ENCODE results near the gene MAP3K19. TPM values are rescaled to one million over a fixed set of nuclear protein-coding genes. Genes with fewer than 3 reads are reported as not detected.
A peak's percentile ranks its signal among the peaks of the same experiment; 100 is the strongest.

Gene MAP3K19
- total and polyA plus RNA-seq, 2 experiments from 2014 or later: not detected

DNA sequence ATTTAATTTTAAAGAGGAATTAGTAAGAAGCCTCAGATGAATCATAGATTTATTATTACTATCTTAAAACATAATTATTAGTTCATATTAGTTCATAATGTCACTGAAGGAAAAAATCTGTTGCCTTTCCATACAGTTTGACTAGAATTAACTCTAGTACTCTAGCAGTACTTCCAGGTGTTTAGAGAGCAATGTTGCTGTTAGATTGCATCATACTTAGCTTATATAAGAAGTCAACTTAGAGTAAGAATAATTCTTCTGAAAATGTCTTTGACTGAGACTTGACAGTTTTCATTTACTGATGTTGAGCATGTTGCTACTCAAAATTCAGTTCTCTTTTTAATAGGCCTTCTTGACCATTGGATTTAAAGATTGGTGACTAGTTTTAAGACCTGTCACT is 9.5 kb upstream of the MAP3K19 start:
- peaks cover 22% of the 10 kb centered on the region for H3K4me1 ChIP-seq (ENCODE audit: insufficient read depth)
- H3K4me3 ChIP-seq: no peak overlapping the region
- no peak for TF ChIP-seq EZH2phosphoT487 (IDR thresholded peaks at IDR 0.05; ENCODE audit: low read depth, severe bottlenecking, unreplicated experiment)
- TF ChIP-seq, protein P1, sequence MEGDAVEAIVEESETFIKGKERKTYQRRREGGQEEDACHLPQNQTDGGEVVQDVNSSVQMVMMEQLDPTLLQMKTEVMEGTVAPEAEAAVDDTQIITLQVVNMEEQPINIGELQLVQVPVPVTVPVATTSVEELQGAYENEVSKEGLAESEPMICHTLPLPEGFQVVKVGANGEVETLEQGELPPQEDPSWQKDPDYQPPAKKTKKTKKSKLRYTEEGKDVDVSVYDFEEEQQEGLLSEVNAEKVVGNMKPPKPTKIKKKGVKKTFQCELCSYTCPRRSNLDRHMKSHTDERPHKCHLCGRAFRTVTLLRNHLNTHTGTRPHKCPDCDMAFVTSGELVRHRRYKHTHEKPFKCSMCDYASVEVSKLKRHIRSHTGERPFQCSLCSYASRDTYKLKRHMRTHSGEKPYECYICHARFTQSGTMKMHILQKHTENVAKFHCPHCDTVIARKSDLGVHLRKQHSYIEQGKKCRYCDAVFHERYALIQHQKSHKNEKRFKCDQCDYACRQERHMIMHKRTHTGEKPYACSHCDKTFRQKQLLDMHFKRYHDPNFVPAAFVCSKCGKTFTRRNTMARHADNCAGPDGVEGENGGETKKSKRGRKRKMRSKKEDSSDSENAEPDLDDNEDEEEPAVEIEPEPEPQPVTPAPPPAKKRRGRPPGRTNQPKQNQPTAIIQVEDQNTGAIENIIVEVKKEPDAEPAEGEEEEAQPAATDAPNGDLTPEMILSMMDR (IDR thresholded peaks at IDR 0.05; ENCODE audit: poor library complexity): no peak
- TF ChIP-seq EZH2 (IDR thresholded peaks at IDR 0.05; ENCODE audit: borderline replicate concordance): no peak
- H3K79me2 ChIP-seq: peaks cover 86% of the 10 kb centered on the region
- no peak overlapping the region for H2AFZ ChIP-seq
- no peak for DNase-seq (ENCODE audit: low spot score)
- H3K4me2 ChIP-seq: no peak overlapping the region
- no peaks in the 10 kb centered on the region for H3K9me2 ChIP-seq (replicated peaks; ENCODE audit: insufficient read depth)
- no peaks in the 10 kb centered on the region for H3K36me3 ChIP-seq (replicated peaks; ENCODE audit: insufficient read depth, low read depth)
- no peaks in the 10 kb centered on the region for H3K9me3 ChIP-seq (ENCODE audit: low read depth)
- no peak overlapping the region for H3K27ac ChIP-seq
- no peaks in the 10 kb centered on the region for H3K27me3 ChIP-seq
- peaks cover 24% of the 10 kb centered on the region for H4K20me1 ChIP-seq (ENCODE audit: insufficient read depth, poor library complexity, severe bottlenecking)

DNA sequence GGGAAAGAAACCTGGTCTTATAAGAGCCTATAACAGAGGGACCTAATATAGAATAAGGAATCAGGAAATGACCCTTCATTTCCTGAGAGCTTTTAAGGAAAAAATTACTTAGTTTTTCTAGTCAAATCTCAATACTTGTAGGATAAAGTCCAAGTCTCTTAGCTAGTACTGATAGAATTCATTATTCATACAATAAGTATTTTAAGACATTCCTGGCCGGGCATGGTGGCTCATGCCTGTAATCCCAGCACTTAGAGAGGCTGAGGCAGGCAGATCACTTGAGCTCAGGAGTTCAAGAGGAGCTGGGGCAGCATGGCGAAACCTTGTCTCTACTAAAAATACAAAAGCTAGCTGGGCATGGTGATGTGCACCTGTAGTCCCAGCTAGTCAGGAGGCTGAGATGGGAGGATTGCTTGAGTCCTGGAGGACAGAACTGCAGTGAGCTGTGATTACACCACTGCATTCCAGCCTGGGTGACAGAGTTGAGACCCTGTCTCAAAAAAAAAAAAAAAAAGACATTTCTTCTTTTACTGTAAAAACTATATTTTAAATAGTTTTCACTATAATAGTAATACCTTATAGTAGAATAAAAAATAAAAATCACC is 8.0 kb upstream of the MAP3K19 start:
- no peak overlapping the region for H3K4me3 ChIP-seq
- H3K27ac ChIP-seq: peak overlapping the region; percentile 13
- no peaks in the 10 kb centered on the region for H3K9me2 ChIP-seq (replicated peaks; ENCODE audit: insufficient read depth)
- H3K79me2 ChIP-seq: peaks cover 71% of the 10 kb centered on the region
- 56% methylated on average over 2 of the region's 2 CpGs for WGBS (ENCODE audit: low lambda C conversion rate, missing lambda C conversion rate)
- DNase-seq (ENCODE audit: low spot score): no peak
- no peak overlapping the region for H2AFZ ChIP-seq
- TF ChIP-seq, protein P1 (IDR thresholded peaks at IDR 0.05; ENCODE audit: poor library complexity): no peak
- TF ChIP-seq EZH2phosphoT487 (IDR thresholded peaks at IDR 0.05; ENCODE audit: low read depth, severe bottlenecking, unreplicated experiment) (no peak), EZH2 (IDR thresholded peaks at IDR 0.05; ENCODE audit: borderline replicate concordance) (no peak)
- no peaks in the 10 kb centered on the region for H3K27me3 ChIP-seq
- H3K4me1 ChIP-seq (ENCODE audit: insufficient read depth): peaks cover 22% of the 10 kb centered on the region
- peak overlapping the region; percentile 90 for H3K4me2 ChIP-seq
- no peaks in the 10 kb centered on the region for H3K36me3 ChIP-seq (replicated peaks; ENCODE audit: insufficient read depth, low read depth)
- H3K9me3 ChIP-seq (ENCODE audit: low read depth): no peaks in the 10 kb centered on the region
- H4K20me1 ChIP-seq (ENCODE audit: insufficient read depth, poor library complexity, severe bottlenecking): peaks cover 24% of the 10 kb centered on the region

DNA sequence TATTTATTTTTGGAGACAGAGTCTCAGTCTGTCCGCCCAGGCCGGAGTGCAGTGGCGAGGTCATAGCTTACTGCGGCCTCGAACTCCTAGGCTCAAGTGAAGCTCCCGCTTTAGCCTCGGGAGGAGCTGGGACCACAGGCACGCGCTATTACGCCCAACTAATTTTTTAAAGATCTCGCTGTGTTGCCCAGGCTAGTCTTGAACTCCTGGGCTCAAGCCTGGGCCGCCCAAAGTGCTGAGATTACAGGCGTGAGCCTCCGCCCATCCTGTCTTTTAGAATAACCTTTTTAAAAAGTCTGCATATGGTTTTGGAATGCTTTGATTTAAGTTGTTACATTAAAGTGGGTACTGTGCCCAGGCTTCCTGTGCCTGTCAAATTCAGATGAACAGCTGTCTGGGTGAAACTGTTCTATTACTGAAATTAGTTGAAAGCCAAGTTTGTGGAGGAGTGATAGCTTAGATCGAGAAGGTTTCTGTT is 5.8 kb upstream of the MAP3K19 start:
- H4K20me1 ChIP-seq (ENCODE audit: insufficient read depth, poor library complexity, severe bottlenecking): peaks cover 24% of the 10 kb centered on the region
- H3K4me1 ChIP-seq (ENCODE audit: insufficient read depth): peaks cover 22% of the 10 kb centered on the region
- WGBS (ENCODE audit: low lambda C conversion rate, missing lambda C conversion rate): 30% methylated on average over 15 of the region's 15 CpGs
- peak overlapping the region; percentile 77 for H3K4me3 ChIP-seq
- no peaks in the 10 kb centered on the region for H3K27me3 ChIP-seq
- H3K79me2 ChIP-seq: peaks cover 55% of the 10 kb centered on the region
- DNase-seq (ENCODE audit: low spot score): no peak
- peak overlapping the region; percentile 98 for H3K27ac ChIP-seq
- no peaks in the 10 kb centered on the region for H3K9me2 ChIP-seq (replicated peaks; ENCODE audit: insufficient read depth)
- peak overlapping the region; percentile 95 for H2AFZ ChIP-seq
- TF ChIP-seq EZH2 (IDR thresholded peaks at IDR 0.05; ENCODE audit: borderline replicate concordance) (no peak), EZH2phosphoT487 (IDR thresholded peaks at IDR 0.05; ENCODE audit: low read depth, severe bottlenecking, unreplicated experiment) (no peak)
- TF ChIP-seq, protein P1 (IDR thresholded peaks at IDR 0.05; ENCODE audit: poor library complexity): no peak
- H3K36me3 ChIP-seq (replicated peaks; ENCODE audit: insufficient read depth, low read depth): no peaks in the 10 kb centered on the region
- no peaks in the 10 kb centered on the region for H3K9me3 ChIP-seq (ENCODE audit: low read depth)
- H3K4me2 ChIP-seq: peak overlapping the region; percentile 90

All from hepatocyte (in vitro differentiated cells).